ENCODE results near the gene SLC9A7. TPM values are rescaled to one million over a fixed set of nuclear protein-coding genes. Genes with fewer than 3 reads are reported as not detected.

Gene SLC9A7
- total and polyA plus RNA-seq, 4 donors: 2.3 to 13.2 (median 3.1) TPM

DNA sequence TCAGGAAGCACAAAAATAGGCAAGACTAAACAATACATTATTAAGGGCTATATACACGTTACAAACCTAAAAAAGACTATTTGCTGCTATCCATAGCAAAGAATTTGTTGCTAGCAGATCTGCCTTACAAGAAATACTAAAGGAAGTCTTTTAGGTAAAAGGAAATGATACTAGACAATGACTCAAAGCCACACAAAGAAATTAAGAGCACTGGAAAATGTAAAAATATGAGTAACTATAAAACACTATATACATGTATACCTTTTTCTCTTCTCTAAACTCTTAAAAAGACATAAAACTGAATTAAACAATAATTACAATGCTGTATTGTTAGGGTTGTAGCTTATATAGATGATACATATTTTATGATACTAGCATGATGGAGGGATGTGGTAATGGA lies 25.7 kb downstream of the SLC9A7 start:
- Histone ChIP-seq H3K9me3 (ENCODE audit: control insufficient read depth in 4 of 4, low read length in 3 of 4) (peaks cover 0 to 11% (median 3%) of the 10 kb centered on the region in 4 donors), H3K27ac (ENCODE audit: low read depth in 1 of 2, low read length in 2 of 2) (no peak overlapping the region), H3K36me3 (ENCODE audit: control insufficient read depth in 4 of 4, insufficient read depth in 3 of 4, low read depth in 1 of 4, low read length in 3 of 4) (peaks cover 0 to 3% (median 0%) of the 10 kb centered on the region in 4 donors), H3K4me1 (ENCODE audit: control insufficient read depth in 4 of 4, insufficient read depth in 4 of 4, low read length in 3 of 4) (no peaks in the 10 kb centered on the region), H3K9ac (ENCODE audit: low read depth in 1 of 2, low read length in 2 of 2) (no peak overlapping the region), H3K27me3 (ENCODE audit: control insufficient read depth in 4 of 4, insufficient read depth in 4 of 4, low read length in 3 of 4) (no peaks in the 10 kb centered on the region), H3K4me3 (ENCODE audit: low read depth in 1 of 3, low read length in 3 of 3) (no peak overlapping the region)
- 77% methylated on average over 1 of the region's 1 CpG for WGBS
- TF ChIP-seq EGR1 (IDR thresholded peaks at IDR 0.05; ENCODE audit: low read depth in 2 of 2): no peak
- no peak for TF ChIP-seq NR2F2 (IDR thresholded peaks at IDR 0.05)
- no peak for DNase-seq (ENCODE audit: low spot score)

DNA sequence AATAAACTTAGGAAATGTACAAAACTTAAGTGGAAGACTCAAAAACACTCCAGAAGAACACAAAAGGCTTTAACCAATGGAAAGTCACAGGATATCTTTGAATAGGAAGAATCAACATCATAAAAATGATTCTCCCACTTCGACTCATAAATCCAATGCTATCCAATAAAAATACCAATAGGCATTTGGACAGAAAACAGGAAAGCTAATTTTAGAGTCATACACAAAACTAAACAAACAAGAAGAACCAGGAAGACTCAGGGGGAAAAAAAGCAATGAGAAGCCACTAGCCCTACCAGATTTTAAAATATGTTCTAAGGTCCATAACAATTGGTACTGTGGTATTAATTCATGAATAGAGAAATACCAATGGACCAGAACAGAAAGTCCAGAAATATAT lies 28.2 kb downstream of the SLC9A7 start:
- no peaks in the 10 kb centered on the region for H3K36me3 ChIP-seq (ENCODE audit: control insufficient read depth in 4 of 4, insufficient read depth in 3 of 4, low read depth in 1 of 4, low read length in 3 of 4)
- H3K27ac ChIP-seq (ENCODE audit: low read depth in 1 of 2, low read length in 2 of 2): no peak overlapping the region
- WGBS: 87% methylated on average over 1 of the region's 1 CpG
- TF ChIP-seq, protein P1, sequence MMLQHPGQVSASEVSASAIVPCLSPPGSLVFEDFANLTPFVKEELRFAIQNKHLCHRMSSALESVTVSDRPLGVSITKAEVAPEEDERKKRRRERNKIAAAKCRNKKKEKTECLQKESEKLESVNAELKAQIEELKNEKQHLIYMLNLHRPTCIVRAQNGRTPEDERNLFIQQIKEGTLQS (IDR thresholded peaks at IDR 0.05): no peak
- TF ChIP-seq RAD21 (IDR thresholded peaks at IDR 0.05) (no peak), NR2F2 (IDR thresholded peaks at IDR 0.05) (no peak), HNF4G (IDR thresholded peaks at IDR 0.05) (no peak), FOXA2 (IDR thresholded peaks at IDR 0.05) (no peak), FOXA1 (IDR thresholded peaks at IDR 0.05) (no peak), TAF1 (conservative IDR thresholded peaks at IDR 0.05) (no peak), SP1 (IDR thresholded peaks at IDR 0.05) (no peak), RXRA (IDR thresholded peaks at IDR 0.05) (no peak), GABPA (IDR thresholded peaks at IDR 0.05 in 1 of 2, conservative IDR thresholded peaks at IDR 0.05 in 1 of 2) (no peak), EGR1 (IDR thresholded peaks at IDR 0.05; ENCODE audit: low read depth in 2 of 2) (no peak), MAX (IDR thresholded peaks at IDR 0.05) (no peak), YY1 (IDR thresholded peaks at IDR 0.05) (no peak), HNF4A (conservative IDR thresholded peaks at IDR 0.05) (no peak), JUND (IDR thresholded peaks at IDR 0.05) (no peak)
- TF ChIP-seq, protein P2, sequence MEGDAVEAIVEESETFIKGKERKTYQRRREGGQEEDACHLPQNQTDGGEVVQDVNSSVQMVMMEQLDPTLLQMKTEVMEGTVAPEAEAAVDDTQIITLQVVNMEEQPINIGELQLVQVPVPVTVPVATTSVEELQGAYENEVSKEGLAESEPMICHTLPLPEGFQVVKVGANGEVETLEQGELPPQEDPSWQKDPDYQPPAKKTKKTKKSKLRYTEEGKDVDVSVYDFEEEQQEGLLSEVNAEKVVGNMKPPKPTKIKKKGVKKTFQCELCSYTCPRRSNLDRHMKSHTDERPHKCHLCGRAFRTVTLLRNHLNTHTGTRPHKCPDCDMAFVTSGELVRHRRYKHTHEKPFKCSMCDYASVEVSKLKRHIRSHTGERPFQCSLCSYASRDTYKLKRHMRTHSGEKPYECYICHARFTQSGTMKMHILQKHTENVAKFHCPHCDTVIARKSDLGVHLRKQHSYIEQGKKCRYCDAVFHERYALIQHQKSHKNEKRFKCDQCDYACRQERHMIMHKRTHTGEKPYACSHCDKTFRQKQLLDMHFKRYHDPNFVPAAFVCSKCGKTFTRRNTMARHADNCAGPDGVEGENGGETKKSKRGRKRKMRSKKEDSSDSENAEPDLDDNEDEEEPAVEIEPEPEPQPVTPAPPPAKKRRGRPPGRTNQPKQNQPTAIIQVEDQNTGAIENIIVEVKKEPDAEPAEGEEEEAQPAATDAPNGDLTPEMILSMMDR (IDR thresholded peaks at IDR 0.05; ENCODE audit: low read depth, low read length, missing input control): no peak
- TF ChIP-seq, protein P3, sequence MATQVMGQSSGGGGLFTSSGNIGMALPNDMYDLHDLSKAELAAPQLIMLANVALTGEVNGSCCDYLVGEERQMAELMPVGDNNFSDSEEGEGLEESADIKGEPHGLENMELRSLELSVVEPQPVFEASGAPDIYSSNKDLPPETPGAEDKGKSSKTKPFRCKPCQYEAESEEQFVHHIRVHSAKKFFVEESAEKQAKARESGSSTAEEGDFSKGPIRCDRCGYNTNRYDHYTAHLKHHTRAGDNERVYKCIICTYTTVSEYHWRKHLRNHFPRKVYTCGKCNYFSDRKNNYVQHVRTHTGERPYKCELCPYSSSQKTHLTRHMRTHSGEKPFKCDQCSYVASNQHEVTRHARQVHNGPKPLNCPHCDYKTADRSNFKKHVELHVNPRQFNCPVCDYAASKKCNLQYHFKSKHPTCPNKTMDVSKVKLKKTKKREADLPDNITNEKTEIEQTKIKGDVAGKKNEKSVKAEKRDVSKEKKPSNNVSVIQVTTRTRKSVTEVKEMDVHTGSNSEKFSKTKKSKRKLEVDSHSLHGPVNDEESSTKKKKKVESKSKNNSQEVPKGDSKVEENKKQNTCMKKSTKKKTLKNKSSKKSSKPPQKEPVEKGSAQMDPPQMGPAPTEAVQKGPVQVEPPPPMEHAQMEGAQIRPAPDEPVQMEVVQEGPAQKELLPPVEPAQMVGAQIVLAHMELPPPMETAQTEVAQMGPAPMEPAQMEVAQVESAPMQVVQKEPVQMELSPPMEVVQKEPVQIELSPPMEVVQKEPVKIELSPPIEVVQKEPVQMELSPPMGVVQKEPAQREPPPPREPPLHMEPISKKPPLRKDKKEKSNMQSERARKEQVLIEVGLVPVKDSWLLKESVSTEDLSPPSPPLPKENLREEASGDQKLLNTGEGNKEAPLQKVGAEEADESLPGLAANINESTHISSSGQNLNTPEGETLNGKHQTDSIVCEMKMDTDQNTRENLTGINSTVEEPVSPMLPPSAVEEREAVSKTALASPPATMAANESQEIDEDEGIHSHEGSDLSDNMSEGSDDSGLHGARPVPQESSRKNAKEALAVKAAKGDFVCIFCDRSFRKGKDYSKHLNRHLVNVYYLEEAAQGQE (IDR thresholded peaks at IDR 0.05): no peak
- TF ChIP-seq, protein P4, sequence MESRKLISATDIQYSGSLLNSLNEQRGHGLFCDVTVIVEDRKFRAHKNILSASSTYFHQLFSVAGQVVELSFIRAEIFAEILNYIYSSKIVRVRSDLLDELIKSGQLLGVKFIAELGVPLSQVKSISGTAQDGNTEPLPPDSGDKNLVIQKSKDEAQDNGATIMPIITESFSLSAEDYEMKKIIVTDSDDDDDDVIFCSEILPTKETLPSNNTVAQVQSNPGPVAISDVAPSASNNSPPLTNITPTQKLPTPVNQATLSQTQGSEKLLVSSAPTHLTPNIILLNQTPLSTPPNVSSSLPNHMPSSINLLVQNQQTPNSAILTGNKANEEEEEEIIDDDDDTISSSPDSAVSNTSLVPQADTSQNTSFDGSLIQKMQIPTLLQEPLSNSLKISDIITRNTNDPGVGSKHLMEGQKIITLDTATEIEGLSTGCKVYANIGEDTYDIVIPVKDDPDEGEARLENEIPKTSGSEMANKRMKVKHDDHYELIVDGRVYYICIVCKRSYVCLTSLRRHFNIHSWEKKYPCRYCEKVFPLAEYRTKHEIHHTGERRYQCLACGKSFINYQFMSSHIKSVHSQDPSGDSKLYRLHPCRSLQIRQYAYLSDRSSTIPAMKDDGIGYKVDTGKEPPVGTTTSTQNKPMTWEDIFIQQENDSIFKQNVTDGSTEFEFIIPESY (IDR thresholded peaks at IDR 0.05): no peak
- no peaks in the 10 kb centered on the region for H3K27me3 ChIP-seq (ENCODE audit: control insufficient read depth in 4 of 4, insufficient read depth in 4 of 4, low read length in 3 of 4)
- peaks cover 0 to 6% (median 5%) of the 10 kb centered on the region in 4 donors for H3K4me1 ChIP-seq (ENCODE audit: control insufficient read depth in 4 of 4, insufficient read depth in 4 of 4, low read length in 3 of 4)
- DNase-seq (ENCODE audit: low spot score): no peak
- H3K9me3 ChIP-seq (ENCODE audit: control insufficient read depth in 4 of 4, low read length in 3 of 4): peaks cover 0 to 2% (median 0%) of the 10 kb centered on the region in 4 donors
- no peak overlapping the region for H3K4me3 ChIP-seq (ENCODE audit: low read depth in 1 of 3, low read length in 3 of 3)
- no peak overlapping the region for H3K9ac ChIP-seq (ENCODE audit: low read depth in 1 of 2, low read length in 2 of 2)
